Astrocyte of the spinal cord (primary cell): ENCODE data around the gene COL4A2.
"Not testable (repeated sequence)": the region's sequence is repeated elsewhere in the genome, so short reads cannot be mapped to it uniquely, and the experiment has no call there.

Experiments
- DNase-seq: peaks from one replicate; pipeline ENCODE4 v3.0.0; 2011; ENCODE audit warnings: low read depth, low spot score
- H3K4me3 ChIP-seq: 2 replicates; pipeline ENCODE4 v1.5.1; 2011; ENCODE audit warnings: low read depth, mild to moderate bottlenecking, low read length, moderate library complexity
- CTCF ChIP-seq: IDR thresholded peaks from 2 replicates; pipeline ENCODE4 v1.5.1; 2012; ENCODE audit warnings: low read depth, mild to moderate bottlenecking, low read length, inconsistent platforms
- in situ Hi-C: cut with HindIII; loops from 2 replicates; pipeline ENCODE4 v1.10.0; 2017; ENCODE audit warnings: low sequenced_read_pairs

COL4A2 gene

GRCh38 chr13:110392510-110393240, 85.6 kb downstream of the COL4A2 start:
- in situ Hi-C loops: no loop called here
- no peak overlapping the region for H3K4me3 ChIP-seq
- DNase-seq: peak; percentile 88
- no peak for TF ChIP-seq CTCF

DNA sequence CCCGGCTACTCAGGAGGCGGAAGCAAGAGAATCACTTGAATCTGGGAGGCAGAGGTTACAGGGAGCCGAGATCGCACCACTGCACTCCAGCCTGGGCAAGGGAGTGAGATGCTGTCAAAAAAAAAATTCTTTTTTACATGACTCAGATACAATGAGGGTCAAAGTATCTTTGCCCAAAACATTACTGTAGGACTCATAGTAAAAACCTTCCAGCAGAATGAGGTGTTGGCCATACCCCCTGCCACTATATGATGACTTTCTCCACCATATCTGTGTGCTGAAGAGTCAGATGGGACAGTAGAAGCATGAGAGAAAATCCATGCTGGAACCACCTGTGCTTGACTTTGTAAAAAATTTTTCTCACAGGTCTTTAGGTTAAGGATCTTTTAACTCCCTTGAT, 86.7 kb downstream of the COL4A2 start:
- DNase-seq: no peak
- no peak overlapping the region for H3K4me3 ChIP-seq
- in situ Hi-C loops: no loop called here
- TF ChIP-seq CTCF: no peak

DNA sequence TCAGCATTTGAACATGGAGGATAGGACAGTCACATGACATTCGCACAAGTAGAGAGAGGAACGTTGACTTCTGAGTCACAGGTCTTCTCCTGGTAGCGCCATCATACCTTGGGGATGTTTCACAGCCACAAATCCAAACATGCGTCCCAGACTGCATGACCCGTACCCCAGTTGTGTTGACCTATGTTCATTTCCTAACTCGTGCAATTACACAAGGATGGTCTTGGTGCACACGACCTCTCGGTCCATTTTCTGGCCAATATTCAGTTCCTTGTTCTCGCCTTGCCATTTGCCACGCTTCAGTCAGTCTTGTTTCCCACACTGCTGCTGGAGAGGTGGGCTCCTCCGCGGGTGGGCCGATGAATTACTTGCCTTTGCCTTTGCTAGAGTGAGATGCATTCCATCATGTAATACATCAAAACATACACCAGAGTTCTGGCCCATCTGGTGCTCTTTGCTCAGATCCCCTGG, 87.3 kb downstream of the COL4A2 start:
- TF ChIP-seq CTCF: no peak
- DNase-seq: peak; percentile 79
- H3K4me3 ChIP-seq: no peak overlapping the region
- in situ Hi-C loops: no loop called here

DNA sequence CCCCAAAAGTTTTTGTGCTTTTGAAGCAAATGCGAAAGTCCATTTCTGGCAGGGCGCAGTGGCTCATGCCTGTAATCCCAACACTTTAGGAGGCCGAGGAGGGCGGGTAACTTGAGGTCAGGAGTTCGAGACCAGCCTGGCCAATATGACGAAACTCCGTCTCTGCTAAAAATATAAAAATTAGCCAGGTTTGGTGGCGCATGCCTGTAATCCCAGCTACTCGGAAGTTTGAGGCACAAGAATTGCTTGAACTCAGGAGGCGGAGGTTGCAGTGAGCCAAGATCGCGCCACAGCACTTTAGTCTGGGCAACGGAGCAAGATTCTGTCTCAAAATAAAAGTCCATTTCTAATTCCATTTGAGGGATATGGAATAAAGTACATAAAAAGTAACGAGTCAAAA, 88.5 kb downstream of the COL4A2 start:
- in situ Hi-C loops, DNase-seq, H3K4me3 ChIP-seq: not testable (repeated sequence)

GRCh38 chr13:110396476-110396875, 89.4 kb downstream of the COL4A2 start:
- no peak for TF ChIP-seq CTCF
- no peak overlapping the region for H3K4me3 ChIP-seq

DNA sequence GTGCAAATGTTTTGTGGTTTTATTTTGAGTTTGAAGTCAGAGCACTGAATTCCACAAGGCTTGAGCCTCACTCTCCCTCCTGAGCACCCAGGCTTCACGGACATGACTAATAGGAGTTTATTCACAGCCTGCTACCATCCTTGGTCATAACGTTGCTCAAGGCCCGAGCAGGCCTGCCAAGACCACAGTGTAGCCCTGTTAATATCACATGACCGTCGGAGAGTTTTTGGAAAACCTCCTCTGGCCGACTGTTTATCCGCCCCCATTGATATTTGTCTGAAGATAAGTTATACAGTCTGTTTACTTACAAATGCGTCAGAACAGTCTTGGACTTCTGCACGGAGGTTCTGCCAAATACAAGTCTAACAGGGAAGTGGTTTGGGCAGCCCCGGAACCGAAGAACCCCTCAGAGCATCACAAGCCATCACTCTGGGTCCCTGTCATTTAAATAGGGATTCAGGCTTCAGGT, 89.9 kb downstream of the COL4A2 start:
- peak; percentile 100 for DNase-seq
- H3K4me3 ChIP-seq: no peak overlapping the region
- no peak for TF ChIP-seq CTCF
- in situ Hi-C loops: no loop called here

More at GRCh38 chr13:110396476-110396875, 89.4 kb downstream of the COL4A2 start:
- in situ Hi-C loops: no loop called here
- DNase-seq: no peak

DNA sequence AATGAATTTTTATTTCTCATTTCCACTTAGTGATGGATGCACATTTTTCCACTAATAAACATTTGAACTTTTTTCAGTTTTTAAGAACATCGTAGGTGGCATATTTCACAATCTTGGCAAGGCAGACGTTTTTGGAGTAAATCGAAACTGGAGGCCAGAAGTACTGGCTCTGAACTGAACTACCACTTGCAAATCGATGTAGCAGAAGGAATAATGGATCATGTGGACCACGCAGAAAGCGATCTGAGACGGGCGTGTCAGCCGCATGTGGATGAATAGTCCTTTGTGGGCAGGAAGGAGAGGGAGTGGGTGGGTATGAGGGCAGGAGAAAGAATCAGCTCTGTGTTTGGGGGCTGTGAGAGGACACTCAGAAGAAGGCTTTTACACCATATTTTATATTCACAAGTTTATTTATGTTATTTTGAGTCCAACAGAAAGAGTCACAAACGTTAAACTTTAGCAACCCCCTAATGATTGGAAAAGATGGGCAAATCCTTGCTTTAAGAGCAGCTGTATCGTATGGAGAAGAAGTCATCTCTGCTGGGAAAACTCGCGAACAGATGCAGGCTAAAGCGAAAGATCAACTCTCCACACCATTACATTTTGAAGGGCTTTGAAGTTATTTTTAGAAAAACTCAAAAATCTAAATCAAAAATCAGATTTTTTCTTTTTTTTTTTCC, 90.5 kb downstream of the COL4A2 start:
- H3K4me3 ChIP-seq: no peak overlapping the region
- no peak for TF ChIP-seq CTCF
- DNase-seq: no peak
- in situ Hi-C loops: no loop called here
